ENCODE data around the gene KDELR3. TPM values are rescaled to one million over a fixed set of nuclear protein-coding genes. Genes with fewer than 3 reads are reported as not detected.

KDELR3 gene
- 5.5 TPM for polyA plus RNA-seq (2013, experiment 1 of 4)
- polyA plus RNA-seq (2013, experiment 2 of 4), result 7.7 TPM
- polyA plus RNA-seq (2013, experiment 3 of 4), result 8.0 TPM
- 8.8 TPM for polyA plus RNA-seq (2013, experiment 4 of 4)

DNA sequence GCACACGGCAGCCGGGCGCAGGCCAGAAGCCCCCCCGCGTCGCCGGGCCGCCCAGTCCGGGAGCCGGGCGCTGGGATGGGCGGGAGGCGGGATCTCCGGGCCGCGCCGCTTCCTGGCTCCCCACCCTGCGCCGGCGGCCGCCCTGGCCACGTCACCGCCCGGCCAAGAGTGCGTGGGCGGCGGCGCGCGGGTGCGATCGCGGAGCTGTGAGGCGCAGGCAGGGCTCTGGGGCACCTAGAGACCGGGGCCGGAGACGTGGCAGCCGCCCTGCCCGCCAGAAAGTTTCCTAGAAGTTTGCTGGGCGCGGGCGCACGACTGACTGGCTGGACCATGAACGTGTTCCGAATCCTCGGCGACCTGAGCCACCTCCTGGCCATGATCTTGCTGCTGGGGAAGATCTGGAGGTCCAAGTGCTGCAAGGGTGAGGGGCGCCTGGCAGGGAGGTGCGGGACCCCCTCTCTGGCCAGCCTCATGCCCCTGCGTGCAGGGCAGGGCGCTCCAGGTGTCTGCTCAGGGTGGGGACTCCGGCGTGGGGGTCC lies at the start of gene KDELR3:
Gene KDELR3, plus strand, starts transcription at position 193 of the 539 bp plus-strand sequence. Its CDS starts 138 bp downstream, at position 331.
- H3K4me1 ChIP-seq (ENCODE audit: control insufficient read depth, insufficient read depth, low read length), result peaks cover 19% of the 10 kb centered on the region
- H3K36me3 ChIP-seq (ENCODE audit: control insufficient read depth, insufficient read depth, low read length), result no peaks in the 10 kb centered on the region
- H3K27ac ChIP-seq (ENCODE audit: insufficient read depth, low read depth, low read length, poor library complexity, severe bottlenecking), result no peak within 1 kb of the TSS
- no peaks in the 10 kb centered on the region for H3K9me3 ChIP-seq (ENCODE audit: control insufficient read depth, low read length)
- peaks cover 40% of the 10 kb centered on the region for H3K27me3 ChIP-seq (ENCODE audit: control insufficient read depth, insufficient read depth, low read length, poor library complexity, severe bottlenecking)
- WGBS, 2 experiments, result 3% methylated on average over 53 of the region's 53 CpGs
- peak within 1 kb of the TSS; percentile 48 for H3K4me3 ChIP-seq (ENCODE audit: insufficient read depth, low read depth, low read length)

DNA sequence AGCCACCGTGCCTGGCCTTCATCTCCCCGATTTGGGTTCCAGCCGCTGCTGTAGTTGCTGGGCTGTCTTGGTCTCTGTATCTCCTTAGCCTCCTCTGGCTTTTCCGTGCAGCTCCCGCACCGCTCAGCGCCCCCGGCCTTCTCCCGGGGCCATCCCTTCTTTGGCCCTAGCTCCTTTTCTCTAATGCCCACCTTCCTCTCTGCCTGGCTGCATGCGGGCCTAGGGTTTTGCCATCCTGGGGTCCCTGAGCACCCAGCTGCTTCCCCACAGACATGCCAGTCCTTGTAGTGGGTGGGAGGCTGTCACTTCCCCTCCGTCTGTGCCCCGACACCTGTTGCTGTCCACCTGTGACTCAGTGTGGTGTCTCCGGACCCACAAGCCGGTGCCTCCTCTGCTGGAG lies 49.3 kb upstream of the KDELR3 start:
- WGBS, 2 experiments, result 91% methylated on average over 14 of the region's 14 CpGs
- H3K4me1 ChIP-seq (ENCODE audit: control insufficient read depth, insufficient read depth, low read length), result no peaks in the 10 kb centered on the region
- no peak overlapping the region for H3K4me3 ChIP-seq (ENCODE audit: insufficient read depth, low read depth, low read length)
- no peaks in the 10 kb centered on the region for H3K36me3 ChIP-seq (ENCODE audit: control insufficient read depth, insufficient read depth, low read length)
- no peak overlapping the region for H3K27ac ChIP-seq (ENCODE audit: insufficient read depth, low read depth, low read length, poor library complexity, severe bottlenecking)
- H3K9me3 ChIP-seq (ENCODE audit: control insufficient read depth, low read length), result no peaks in the 10 kb centered on the region
- H3K27me3 ChIP-seq (ENCODE audit: control insufficient read depth, insufficient read depth, low read length, poor library complexity, severe bottlenecking), result no peaks in the 10 kb centered on the region

DNA sequence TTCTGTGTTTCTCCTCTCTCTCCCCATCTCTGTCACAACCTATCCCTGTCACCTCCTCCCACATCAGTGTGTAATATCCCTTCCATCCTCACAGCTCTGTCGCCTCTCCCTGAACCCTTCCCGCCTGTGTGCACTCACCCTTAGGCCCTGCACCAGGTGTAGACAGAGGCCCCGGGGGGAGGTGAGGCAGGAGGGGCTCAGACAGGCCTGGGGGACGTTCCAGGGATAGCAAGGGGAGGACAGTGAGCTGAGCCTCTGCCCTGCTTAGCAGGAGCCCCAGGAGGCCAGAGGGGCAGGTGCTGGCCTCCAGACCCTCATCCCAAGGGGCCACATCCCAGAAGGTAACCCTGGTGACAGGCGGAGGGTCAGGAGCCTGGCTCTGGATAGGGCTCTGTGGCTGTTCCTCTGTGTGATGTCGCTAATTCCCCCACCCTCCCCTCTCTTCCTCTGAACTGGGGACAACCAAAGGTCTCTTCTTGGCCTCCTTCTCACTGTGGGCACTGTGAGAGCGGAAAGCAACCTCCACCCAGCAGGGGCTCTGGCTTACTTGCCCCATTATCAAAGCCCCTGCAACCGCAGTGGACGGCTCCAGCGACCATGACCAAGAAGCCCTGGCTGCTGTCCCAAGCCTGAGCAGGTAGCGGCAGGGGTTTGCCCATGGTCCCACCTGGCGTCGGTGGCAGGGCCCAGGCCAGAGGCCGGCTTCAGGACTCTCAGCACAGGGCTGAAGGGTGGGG lies 48.6 kb upstream of the KDELR3 start:
- Histone ChIP-seq H3K9me3 (ENCODE audit: control insufficient read depth, low read length) (no peaks in the 10 kb centered on the region), H3K4me3 (ENCODE audit: insufficient read depth, low read depth, low read length) (no peak overlapping the region), H3K4me1 (ENCODE audit: control insufficient read depth, insufficient read depth, low read length) (peaks cover 3% of the 10 kb centered on the region), H3K36me3 (ENCODE audit: control insufficient read depth, insufficient read depth, low read length) (no peaks in the 10 kb centered on the region), H3K27ac (ENCODE audit: insufficient read depth, low read depth, low read length, poor library complexity, severe bottlenecking) (no peak overlapping the region), H3K27me3 (ENCODE audit: control insufficient read depth, insufficient read depth, low read length, poor library complexity, severe bottlenecking) (no peaks in the 10 kb centered on the region)
- WGBS, 2 experiments, result 85 to 88% methylated on average over 14 of the region's 14 CpGs

- Histone ChIP-seq H3K4me1 (ENCODE audit: control insufficient read depth, insufficient read depth, low read length) (peaks cover 4% of the 10 kb centered on the region), H3K36me3 (ENCODE audit: control insufficient read depth, insufficient read depth, low read length) (no peaks in the 10 kb centered on the region), H3K4me3 (ENCODE audit: insufficient read depth, low read depth, low read length) (no peak overlapping the region), H3K27ac (ENCODE audit: insufficient read depth, low read depth, low read length, poor library complexity, severe bottlenecking) (no peak overlapping the region), H3K9me3 (ENCODE audit: control insufficient read depth, low read length) (no peaks in the 10 kb centered on the region), H3K27me3 (ENCODE audit: control insufficient read depth, insufficient read depth, low read length, poor library complexity, severe bottlenecking) (no peaks in the 10 kb centered on the region)
- 88 to 89% methylated on average over 8 of the region's 8 CpGs for WGBS, 2 experiments
These were observed 48.1 kb upstream of the KDELR3 start for GRCh38 chr22:38419858-38420160.

DNA sequence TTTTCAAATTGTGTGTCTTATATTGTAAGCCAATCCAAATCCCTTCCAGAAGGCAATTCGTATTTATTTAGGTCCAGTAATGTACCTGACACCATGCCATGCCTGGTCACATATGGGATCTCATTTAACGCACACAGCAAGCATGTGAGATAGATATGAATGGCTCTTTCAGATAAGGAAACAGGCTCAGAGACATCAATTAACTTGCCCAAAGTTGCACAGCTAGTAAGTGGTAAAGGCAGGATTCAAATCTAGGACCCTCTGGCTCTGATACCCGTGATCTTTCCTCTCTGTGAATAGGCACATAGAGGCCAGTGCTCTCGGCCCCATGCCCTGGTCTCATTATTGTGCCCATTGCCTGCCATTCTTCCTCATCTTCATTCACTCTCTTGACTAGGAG lies 47.2 kb upstream of the KDELR3 start:
- 91 to 95% methylated on average over 4 of the region's 4 CpGs for WGBS, 2 experiments
- no peak overlapping the region for H3K4me3 ChIP-seq (ENCODE audit: insufficient read depth, low read depth, low read length)
- H3K27me3 ChIP-seq (ENCODE audit: control insufficient read depth, insufficient read depth, low read length, poor library complexity, severe bottlenecking), result no peaks in the 10 kb centered on the region
- H3K27ac ChIP-seq (ENCODE audit: insufficient read depth, low read depth, low read length, poor library complexity, severe bottlenecking), result no peak overlapping the region
- no peaks in the 10 kb centered on the region for H3K9me3 ChIP-seq (ENCODE audit: control insufficient read depth, low read length)
- H3K36me3 ChIP-seq (ENCODE audit: control insufficient read depth, insufficient read depth, low read length), result no peaks in the 10 kb centered on the region
- H3K4me1 ChIP-seq (ENCODE audit: control insufficient read depth, insufficient read depth, low read length), result peaks cover 4% of the 10 kb centered on the region

- 74 to 77% methylated on average over 21 of the region's 21 CpGs for WGBS, 2 experiments
- H3K27ac ChIP-seq (ENCODE audit: insufficient read depth, low read depth, low read length, poor library complexity, severe bottlenecking), result no peak overlapping the region
- H3K4me1 ChIP-seq (ENCODE audit: control insufficient read depth, insufficient read depth, low read length), result peaks cover 4% of the 10 kb centered on the region
- no peaks in the 10 kb centered on the region for H3K36me3 ChIP-seq (ENCODE audit: control insufficient read depth, insufficient read depth, low read length)
- no peak overlapping the region for H3K4me3 ChIP-seq (ENCODE audit: insufficient read depth, low read depth, low read length)
- H3K9me3 ChIP-seq (ENCODE audit: control insufficient read depth, low read length), result no peaks in the 10 kb centered on the region
- no peaks in the 10 kb centered on the region for H3K27me3 ChIP-seq (ENCODE audit: control insufficient read depth, insufficient read depth, low read length, poor library complexity, severe bottlenecking)
These were observed 45.0 kb upstream of the KDELR3 start for GRCh38 chr22:38422611-38423511.

DNA sequence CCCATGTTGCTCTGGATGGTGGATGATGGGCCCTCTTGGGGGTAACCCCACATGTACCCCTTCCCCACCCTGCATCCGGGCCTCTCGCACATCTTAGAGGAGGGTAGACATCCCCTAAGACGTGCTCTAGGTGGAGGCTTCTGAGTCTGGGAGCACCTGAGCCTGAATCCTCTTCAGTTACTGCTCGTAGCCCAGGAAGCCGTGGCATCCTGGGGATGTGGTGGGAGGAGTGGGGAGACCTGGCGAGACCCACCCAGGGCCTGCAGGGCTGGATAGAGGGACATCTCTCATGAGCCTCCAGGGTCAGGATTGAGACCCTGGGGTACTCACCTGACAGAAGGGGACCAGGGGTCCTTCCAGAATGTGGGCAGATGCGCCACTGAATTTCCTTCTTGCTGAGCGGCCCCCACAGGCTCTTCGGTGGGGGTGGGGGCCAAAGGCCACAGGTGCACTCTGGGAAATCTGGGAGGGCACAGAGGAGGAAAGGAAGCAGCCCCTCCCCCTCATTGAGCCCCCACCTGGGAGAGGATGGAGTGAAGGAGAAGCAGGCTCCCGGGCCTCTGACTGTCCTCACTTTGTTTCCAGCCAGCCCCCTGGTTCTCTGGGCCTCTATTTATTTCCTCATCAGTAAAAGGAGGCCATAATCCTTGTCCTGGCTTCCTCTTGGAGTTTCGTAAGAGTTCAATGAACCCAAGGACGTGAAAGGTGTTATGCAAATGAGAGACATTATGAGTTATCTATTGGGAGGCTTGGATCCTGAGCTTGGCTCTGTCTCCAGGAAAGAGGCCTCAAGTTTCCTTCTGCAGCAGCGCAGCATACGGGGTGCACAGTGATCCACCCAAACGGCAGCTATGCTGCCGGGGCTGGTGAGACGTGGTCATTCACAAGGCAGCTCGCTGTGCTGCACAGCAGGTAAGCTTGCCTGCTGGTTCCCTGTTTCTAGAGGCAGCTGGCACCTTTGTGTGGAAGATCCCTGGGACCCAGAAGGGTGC lies 44.1 kb upstream of the KDELR3 start:
- H3K36me3 ChIP-seq (ENCODE audit: control insufficient read depth, insufficient read depth, low read length), result no peaks in the 10 kb centered on the region
- no peaks in the 10 kb centered on the region for H3K9me3 ChIP-seq (ENCODE audit: control insufficient read depth, low read length)
- no peaks in the 10 kb centered on the region for H3K27me3 ChIP-seq (ENCODE audit: control insufficient read depth, insufficient read depth, low read length, poor library complexity, severe bottlenecking)
- WGBS, 2 experiments, result 77 to 79% methylated on average over 18 of the region's 18 CpGs
- no peak overlapping the region for H3K4me3 ChIP-seq (ENCODE audit: insufficient read depth, low read depth, low read length)
- H3K4me1 ChIP-seq (ENCODE audit: control insufficient read depth, insufficient read depth, low read length), result peaks cover 4% of the 10 kb centered on the region
- H3K27ac ChIP-seq (ENCODE audit: insufficient read depth, low read depth, low read length, poor library complexity, severe bottlenecking), result no peak overlapping the region

GRCh38 chr22:38424525-38425080 lies 43.3 kb upstream of the KDELR3 start:
- Histone ChIP-seq H3K4me1 (ENCODE audit: control insufficient read depth, insufficient read depth, low read length) (peaks cover 7% of the 10 kb centered on the region), H3K27me3 (ENCODE audit: control insufficient read depth, insufficient read depth, low read length, poor library complexity, severe bottlenecking) (no peaks in the 10 kb centered on the region), H3K27ac (ENCODE audit: insufficient read depth, low read depth, low read length, poor library complexity, severe bottlenecking) (no peak overlapping the region), H3K36me3 (ENCODE audit: control insufficient read depth, insufficient read depth, low read length) (no peaks in the 10 kb centered on the region), H3K4me3 (ENCODE audit: insufficient read depth, low read depth, low read length) (no peak overlapping the region), H3K9me3 (ENCODE audit: control insufficient read depth, low read length) (no peaks in the 10 kb centered on the region)
- WGBS, 2 experiments, result 91 to 92% methylated on average over 12 of the region's 12 CpGs

DNA sequence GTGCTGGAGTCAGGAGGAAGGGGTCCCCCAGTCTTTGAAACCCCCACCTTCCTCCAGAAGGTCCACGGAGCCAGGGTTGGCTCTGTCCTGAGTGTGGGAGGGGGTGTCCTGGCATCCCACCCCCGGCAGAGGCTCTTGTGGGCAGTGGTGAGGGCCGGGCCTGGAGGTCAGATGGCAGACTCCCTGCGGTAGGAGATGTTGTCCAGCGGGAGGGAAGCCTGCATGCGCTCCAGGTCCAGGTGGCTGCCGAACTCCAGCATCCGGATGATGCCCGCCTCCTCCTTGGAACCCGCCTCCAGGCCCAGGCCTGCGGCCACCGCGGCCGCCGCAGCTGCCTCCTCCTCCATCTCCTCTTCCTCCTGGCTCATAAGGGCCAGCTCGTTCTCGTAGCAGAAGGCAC lies 41.3 kb upstream of the KDELR3 start:
- WGBS, 2 experiments, result 89 to 92% methylated on average over 17 of the region's 17 CpGs
- Histone ChIP-seq H3K27me3 (ENCODE audit: control insufficient read depth, insufficient read depth, low read length, poor library complexity, severe bottlenecking) (no peaks in the 10 kb centered on the region), H3K4me3 (ENCODE audit: insufficient read depth, low read depth, low read length) (no peak overlapping the region), H3K4me1 (ENCODE audit: control insufficient read depth, insufficient read depth, low read length) (peaks cover 11% of the 10 kb centered on the region), H3K27ac (ENCODE audit: insufficient read depth, low read depth, low read length, poor library complexity, severe bottlenecking) (no peak overlapping the region), H3K9me3 (ENCODE audit: control insufficient read depth, low read length) (no peaks in the 10 kb centered on the region), H3K36me3 (ENCODE audit: control insufficient read depth, insufficient read depth, low read length) (no peaks in the 10 kb centered on the region)

All from ectodermal cell (in vitro differentiated cells).